Measurements from ENCODE around the gene OBSCN. TPM values are rescaled to one million over a fixed set of nuclear protein-coding genes. Genes with fewer than 3 reads are reported as not detected.

OBSCN gene
- total RNA-seq, 2 donors from 2014 or later = 34.3 to 45.2 TPM

DNA sequence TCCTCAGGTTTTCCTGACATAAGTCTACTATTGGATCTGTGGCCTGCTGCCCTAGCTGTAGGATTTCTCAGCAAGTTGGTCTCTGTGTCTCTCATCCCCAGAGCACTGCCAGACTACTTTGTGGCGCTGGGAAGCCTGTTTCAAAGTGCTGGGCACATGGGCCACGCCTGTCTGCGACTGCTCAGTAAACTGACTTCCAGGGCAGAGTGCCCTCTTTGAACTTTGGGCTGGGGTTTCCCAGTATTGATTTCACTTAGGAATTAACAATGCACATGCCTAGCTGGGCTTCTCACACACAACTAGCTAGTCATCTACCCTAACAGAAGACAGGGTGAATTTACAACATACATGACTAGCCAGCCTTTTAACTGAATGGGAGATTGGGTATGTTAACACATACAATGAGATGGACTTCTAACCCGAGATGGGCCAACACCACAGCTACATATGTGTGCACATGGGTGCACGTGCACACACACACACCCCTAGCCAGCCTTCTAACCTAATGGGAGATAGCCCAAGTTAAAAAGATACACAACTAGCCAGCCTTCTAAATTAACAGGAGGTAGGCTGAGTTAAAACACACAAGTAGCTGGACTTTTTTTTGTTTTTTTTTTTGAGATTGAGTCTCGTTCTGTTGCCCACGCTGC lies 215.7 kb downstream of the OBSCN start:
- intact Hi-C loops (cut with DNase I) = no loop called here
- H3K9me3 ChIP-seq = no peaks in the 10 kb centered on the region
- no peaks in the 10 kb centered on the region for H3K36me3 ChIP-seq
- TF ChIP-seq, protein P1, sequence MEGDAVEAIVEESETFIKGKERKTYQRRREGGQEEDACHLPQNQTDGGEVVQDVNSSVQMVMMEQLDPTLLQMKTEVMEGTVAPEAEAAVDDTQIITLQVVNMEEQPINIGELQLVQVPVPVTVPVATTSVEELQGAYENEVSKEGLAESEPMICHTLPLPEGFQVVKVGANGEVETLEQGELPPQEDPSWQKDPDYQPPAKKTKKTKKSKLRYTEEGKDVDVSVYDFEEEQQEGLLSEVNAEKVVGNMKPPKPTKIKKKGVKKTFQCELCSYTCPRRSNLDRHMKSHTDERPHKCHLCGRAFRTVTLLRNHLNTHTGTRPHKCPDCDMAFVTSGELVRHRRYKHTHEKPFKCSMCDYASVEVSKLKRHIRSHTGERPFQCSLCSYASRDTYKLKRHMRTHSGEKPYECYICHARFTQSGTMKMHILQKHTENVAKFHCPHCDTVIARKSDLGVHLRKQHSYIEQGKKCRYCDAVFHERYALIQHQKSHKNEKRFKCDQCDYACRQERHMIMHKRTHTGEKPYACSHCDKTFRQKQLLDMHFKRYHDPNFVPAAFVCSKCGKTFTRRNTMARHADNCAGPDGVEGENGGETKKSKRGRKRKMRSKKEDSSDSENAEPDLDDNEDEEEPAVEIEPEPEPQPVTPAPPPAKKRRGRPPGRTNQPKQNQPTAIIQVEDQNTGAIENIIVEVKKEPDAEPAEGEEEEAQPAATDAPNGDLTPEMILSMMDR (IDR thresholded peaks at IDR 0.05) = no peak
- TF ChIP-seq POLR2AphosphoS5 (IDR thresholded peaks at IDR 0.05) (no peak), POLR2A (IDR thresholded peaks at IDR 0.05) (no peak)
- H3K27ac ChIP-seq = no peak overlapping the region
- H3K4me3 ChIP-seq = no peak overlapping the region
- DNase-seq (ENCODE audit: low spot score) = no peak
- peaks cover under 1% of the 10 kb centered on the region for H3K27me3 ChIP-seq (replicated peaks; ENCODE audit: insufficient read depth)
- 89% methylated on average over 7 of the region's 7 CpGs for WGBS
- no peaks in the 10 kb centered on the region for H3K4me1 ChIP-seq (replicated peaks)

DNA sequence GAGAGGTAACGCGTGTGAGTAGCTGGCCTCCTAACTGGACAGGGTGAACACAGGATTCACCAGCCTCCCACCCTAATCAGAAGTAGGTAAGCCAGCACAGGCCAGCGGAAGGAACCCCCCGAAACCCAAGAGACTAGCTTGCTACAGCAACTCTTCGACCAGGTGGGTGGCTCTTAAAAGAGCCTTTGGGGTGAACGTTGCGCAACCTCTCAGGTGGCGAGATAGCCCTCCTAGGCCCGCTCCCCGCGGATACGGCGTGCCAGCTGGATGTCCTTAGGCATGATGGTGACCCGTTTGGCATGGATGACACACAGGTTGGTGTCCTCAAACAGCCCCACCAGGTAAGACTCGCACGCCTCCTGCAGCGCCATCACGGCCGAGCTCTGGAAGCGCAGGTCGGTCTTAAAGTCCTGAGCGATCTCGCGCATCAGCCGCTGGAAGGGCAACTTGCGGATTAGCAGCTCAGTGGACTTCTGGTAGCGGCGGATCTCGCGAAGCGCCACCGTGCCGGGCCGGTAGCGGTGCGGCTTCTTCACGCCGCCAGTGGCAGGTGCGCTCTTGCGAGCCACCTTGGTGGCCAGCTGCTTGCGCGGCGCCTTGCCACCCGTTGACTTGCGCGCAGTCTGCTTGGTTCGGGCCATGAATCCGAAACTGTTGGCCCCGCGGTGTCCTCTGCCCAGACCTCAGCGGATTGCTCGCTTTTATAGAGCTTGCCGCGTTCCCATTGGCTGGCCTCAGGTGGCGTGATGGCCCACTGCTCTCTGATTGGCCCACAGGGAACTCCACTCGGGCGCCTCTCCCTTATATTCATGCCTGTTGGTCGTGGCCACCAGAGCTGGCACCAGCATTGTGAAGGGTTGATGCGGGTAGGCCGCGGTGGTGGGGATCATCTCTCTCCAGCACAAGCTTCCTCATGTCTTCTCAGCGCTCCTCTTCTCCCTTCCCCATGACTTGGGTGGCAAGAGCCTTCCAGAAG lies 217.1 kb downstream of the OBSCN start:
- no peak for TF ChIP-seq POLR2AphosphoS5 (IDR thresholded peaks at IDR 0.05)
- TF ChIP-seq, protein P1 (IDR thresholded peaks at IDR 0.05) = no peak
- TF ChIP-seq POLR2A (IDR thresholded peaks at IDR 0.05) = no peak
- H3K36me3 ChIP-seq = no peaks in the 10 kb centered on the region
- DNase-seq (ENCODE audit: low spot score) = no peak
- no peak overlapping the region for H3K4me3 ChIP-seq
- H3K27ac ChIP-seq = no peak overlapping the region
- H3K9me3 ChIP-seq = no peaks in the 10 kb centered on the region
- 98% methylated on average over 62 of the region's 62 CpGs for WGBS
- intact Hi-C loops (cut with DNase I) = no loop called here
- H3K27me3 ChIP-seq (replicated peaks; ENCODE audit: insufficient read depth) = peaks cover 2% of the 10 kb centered on the region
- no peaks in the 10 kb centered on the region for H3K4me1 ChIP-seq (replicated peaks)

DNA sequence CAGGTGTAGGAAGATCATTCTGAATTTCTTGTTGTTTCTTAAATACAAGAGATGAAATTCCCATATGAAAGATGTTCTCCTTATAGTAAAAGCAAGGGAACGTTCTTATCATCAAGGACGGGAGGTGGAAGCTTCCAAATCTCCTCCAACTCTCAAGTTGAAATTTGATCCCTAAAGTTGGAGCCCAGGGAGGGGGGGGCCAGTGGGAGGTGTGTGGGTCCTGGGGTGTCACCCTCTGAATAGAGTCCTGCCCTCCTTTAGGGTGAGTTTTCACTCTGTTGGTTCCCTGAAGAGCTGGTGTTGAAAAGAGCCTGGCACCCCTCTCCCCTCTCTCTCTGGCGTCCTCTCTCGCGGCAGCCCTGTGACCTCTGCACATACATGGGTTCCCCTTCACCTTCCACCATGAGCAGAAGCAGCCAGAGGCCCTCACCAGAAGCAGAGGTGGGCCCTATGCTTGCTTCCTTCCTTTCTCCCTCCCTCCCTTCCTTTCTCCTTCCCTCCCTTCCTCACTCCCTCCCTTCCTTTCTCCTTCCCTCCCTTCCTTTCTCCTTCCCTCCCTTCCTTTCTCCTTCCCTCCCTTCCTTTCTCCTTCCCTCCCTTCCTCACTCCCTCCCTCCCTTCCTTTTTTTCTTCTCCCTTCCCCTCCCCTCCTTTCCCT lies 218.8 kb downstream of the OBSCN start:
- DNase-seq (ENCODE audit: low spot score) = no peak
- 68% methylated on average over 5 of the region's 5 CpGs for WGBS
- TF ChIP-seq POLR2AphosphoS5 (IDR thresholded peaks at IDR 0.05) (no peak), POLR2A (IDR thresholded peaks at IDR 0.05) (no peak)
- no peaks in the 10 kb centered on the region for H3K36me3 ChIP-seq
- H3K9me3 ChIP-seq = no peaks in the 10 kb centered on the region
- H3K4me3 ChIP-seq = no peak overlapping the region
- H3K27me3 ChIP-seq (replicated peaks; ENCODE audit: insufficient read depth) = peaks cover 2% of the 10 kb centered on the region
- intact Hi-C loops (cut with DNase I) = no loop called here
- no peaks in the 10 kb centered on the region for H3K4me1 ChIP-seq (replicated peaks)
- no peak overlapping the region for H3K27ac ChIP-seq

DNA sequence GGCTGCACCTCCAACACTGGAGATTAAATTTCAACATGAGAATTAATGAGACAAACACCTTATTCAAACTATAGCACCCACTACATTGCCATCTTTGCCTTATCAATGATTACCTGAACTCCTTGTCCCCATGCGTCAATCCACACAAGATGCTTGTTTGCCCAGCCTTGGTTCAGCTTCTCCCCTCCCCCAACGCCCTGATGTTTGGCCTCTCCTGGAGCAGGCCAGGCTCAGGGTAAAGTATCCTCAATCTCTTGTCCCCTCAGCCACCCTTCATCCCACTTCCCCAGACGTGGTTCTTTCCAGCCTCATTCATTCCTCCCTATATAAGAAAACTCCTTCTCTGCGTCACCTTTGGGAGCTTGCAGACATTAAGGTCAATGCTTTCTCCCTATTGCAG lies 220.6 kb downstream of the OBSCN start:
- DNase-seq (ENCODE audit: low spot score) = no peak
- Histone ChIP-seq H3K27me3 (replicated peaks; ENCODE audit: insufficient read depth) (peaks cover 2% of the 10 kb centered on the region), H3K27ac (no peak overlapping the region), H3K4me3 (no peak overlapping the region), H3K9me3 (no peaks in the 10 kb centered on the region), H3K4me1 (replicated peaks) (no peaks in the 10 kb centered on the region), H3K36me3 (no peaks in the 10 kb centered on the region)
- TF ChIP-seq POLR2AphosphoS5 (IDR thresholded peaks at IDR 0.05) = no peak
- TF ChIP-seq POLR2A (IDR thresholded peaks at IDR 0.05) = no peak
- TF ChIP-seq, protein P1 (IDR thresholded peaks at IDR 0.05) = no peak
- WGBS = 71% methylated on average over 4 of the region's 4 CpGs
- intact Hi-C loops (cut with DNase I) = no loop called here

Small RNA genes lying within 50 kb of the gene (microRNA-seq; reads per million reads assigned to microRNA genes)
- not detected for gene MIR6742

Other genes starting within 250 kb of the OBSCN start
- 1 to 10 TPM; 2.4 to 4.8 TPM for gene WNT3A, start 201.0 kb upstream of the OBSCN start, total RNA-seq
- gene ARF1, start 125.3 kb upstream of the OBSCN start, total RNA-seq = 100 to 1,000 TPM; 478 to 512 TPM
- gene C1orf35, start 104.7 kb upstream of the OBSCN start, total RNA-seq = 10 to 100 TPM; 23.5 TPM
- 100 to 1,000 TPM; 120 to 136 TPM for gene MRPL55, start 98.7 kb upstream of the OBSCN start, total RNA-seq
- gene GUK1, start 67.8 kb upstream of the OBSCN start, total RNA-seq = 100 to 1,000 TPM; 250 to 458 TPM
- gene GJC2, start 58.1 kb upstream of the OBSCN start, total RNA-seq = 1 to 10 TPM; 1.9 to 4.1 TPM
- gene IBA57, start 42.2 kb upstream of the OBSCN start, total RNA-seq = 10 to 100 TPM in 1 of 2 donors, 1 to 10 TPM in 1; 5.6 to 17.4 TPM
- gene TRIM11, start 198.8 kb downstream of the OBSCN start, total RNA-seq = 10 to 100 TPM; 35.3 to 36.2 TPM
- 1 to 10 TPM; 2.0 to 9.9 TPM for gene TRIM17, start 208.8 kb downstream of the OBSCN start, total RNA-seq

Measured in prostate gland (tissue), 2 donors.